CD4-positive, alpha-beta memory T cell (primary cell): ENCODE data around the gene TRPC3. TPM values are rescaled to one million over a fixed set of nuclear protein-coding genes. Genes with fewer than 3 reads are reported as not detected.

Experiments
- polyA plus RNA-seq, 2 donors: library from polyadenylated mRNA; unstranded; fragments of 300-500 nt; fragmentation: Illumina TruSeq; gene quantifications; one replicate each; pipeline ENCODE4 v1.2.3, GENCODE V29; 2021
- total RNA-seq, 2 experiments: library from RNA; stranded (reverse); gene quantifications; one replicate each; pipeline ENCODE4 v1.2.3, GENCODE V29; 2021

Gene TRPC3
- total and polyA plus RNA-seq, 4 experiments from 2014 or later: not detected

Other genes starting within 250 kb of the TRPC3 start
- not detected for gene SMIM43, start 186.9 kb downstream of the TRPC3 start, total RNA-seq
- gene SMIM43, start 186.9 kb downstream of the TRPC3 start, polyA plus RNA-seq: not detected
- gene EXOSC9, start 150.7 kb downstream of the TRPC3 start, total RNA-seq: 10 to 100 TPM; 43.0 to 45.4 TPM
- gene EXOSC9, start 150.7 kb downstream of the TRPC3 start, polyA plus RNA-seq: 10 to 100 TPM; 40.6 to 45.1 TPM
- gene CCNA2, start 128.2 kb downstream of the TRPC3 start, total RNA-seq: 1 to 10 TPM; 1.2 to 1.4 TPM
- gene CCNA2, start 128.2 kb downstream of the TRPC3 start, polyA plus RNA-seq: under 1 TPM in 1 of 2 donors, not detected in 1; 0.34 TPM
- 10 to 100 TPM in 1 of 2 experiments, 1 to 10 TPM in 1; 8.8 to 10.1 TPM for gene BBS7, start 81.6 kb downstream of the TRPC3 start, total RNA-seq
- gene BBS7, start 81.6 kb downstream of the TRPC3 start, polyA plus RNA-seq: 1 to 10 TPM; 5.8 to 9.6 TPM
- 10 to 100 TPM; 83.9 to 87.5 TPM for gene BLTP1, start 200.3 kb upstream of the TRPC3 start, total RNA-seq
- 10 to 100 TPM in 1 of 2 donors, 1 to 10 TPM in 1; 3.5 to 12.4 TPM for gene BLTP1, start 200.3 kb upstream of the TRPC3 start, polyA plus RNA-seq